ENCODE results near the gene ATP2B1.

GRCh38 chr12:89694542-89694941, 14.1 kb downstream of the ATP2B1 start:
- TF ChIP-seq, protein P1, sequence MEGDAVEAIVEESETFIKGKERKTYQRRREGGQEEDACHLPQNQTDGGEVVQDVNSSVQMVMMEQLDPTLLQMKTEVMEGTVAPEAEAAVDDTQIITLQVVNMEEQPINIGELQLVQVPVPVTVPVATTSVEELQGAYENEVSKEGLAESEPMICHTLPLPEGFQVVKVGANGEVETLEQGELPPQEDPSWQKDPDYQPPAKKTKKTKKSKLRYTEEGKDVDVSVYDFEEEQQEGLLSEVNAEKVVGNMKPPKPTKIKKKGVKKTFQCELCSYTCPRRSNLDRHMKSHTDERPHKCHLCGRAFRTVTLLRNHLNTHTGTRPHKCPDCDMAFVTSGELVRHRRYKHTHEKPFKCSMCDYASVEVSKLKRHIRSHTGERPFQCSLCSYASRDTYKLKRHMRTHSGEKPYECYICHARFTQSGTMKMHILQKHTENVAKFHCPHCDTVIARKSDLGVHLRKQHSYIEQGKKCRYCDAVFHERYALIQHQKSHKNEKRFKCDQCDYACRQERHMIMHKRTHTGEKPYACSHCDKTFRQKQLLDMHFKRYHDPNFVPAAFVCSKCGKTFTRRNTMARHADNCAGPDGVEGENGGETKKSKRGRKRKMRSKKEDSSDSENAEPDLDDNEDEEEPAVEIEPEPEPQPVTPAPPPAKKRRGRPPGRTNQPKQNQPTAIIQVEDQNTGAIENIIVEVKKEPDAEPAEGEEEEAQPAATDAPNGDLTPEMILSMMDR (conservative IDR thresholded peaks at IDR 0.05), result no peak
- no peak for TF ChIP-seq ZFX (IDR thresholded peaks at IDR 0.05)
